NCI-H128 (cell line): Measurements from ENCODE around the gene CYTL1.

Source experiments
- DNase-seq: peaks from one replicate; lab custom pipeline; 2025; ENCODE audit not compliant: unreplicated experiment; lab: John Stamatoyannopoulos, UW

CYTL1 gene

GRCh38 chr4:4971796-4972195 is 47.5 kb downstream of the CYTL1 start:
- DNase-seq, result no peak

DNA sequence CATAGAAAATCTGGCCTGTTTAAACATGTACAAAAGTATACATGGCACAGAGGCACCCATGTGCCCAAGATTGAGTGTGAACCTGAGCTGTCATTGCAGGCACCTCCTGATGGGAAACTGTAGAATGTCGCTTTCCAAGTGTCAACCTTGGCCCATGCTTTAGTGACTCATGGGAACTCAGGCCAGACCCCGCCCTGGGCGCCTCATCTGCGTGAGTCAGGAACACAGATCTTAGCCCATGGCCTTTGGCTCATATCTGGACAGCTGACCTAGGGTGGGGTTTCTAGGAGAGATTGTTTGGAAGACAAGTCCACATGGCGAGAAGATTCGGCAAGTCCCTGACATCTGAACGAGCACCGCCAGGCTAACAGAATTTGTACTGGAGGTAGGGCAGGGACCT is 50.0 kb downstream of the CYTL1 start:
- no peak for DNase-seq

- no peak for DNase-seq
Observed at GRCh38 chr4:4968161-4968725, 51.0 kb downstream of the CYTL1 start.
